MM.1S (cell line): ENCODE results near the gene CDK5RAP3.

Experiments
- DNase-seq: peaks from one replicate; pipeline ENCODE4 v3.0.0-alpha.2; 2015
- H2AFZ ChIP-seq: fragments of 300-600 bp; sonication (generic); 2 replicates; pipeline ENCODE4 v1.6.0; 2016; ENCODE audit warnings: antibody characterized with exemption, low read length
- H3F3A ChIP-seq: fragments of 300-600 bp; sonication (generic); 2 replicates; pipeline ENCODE4 v1.6.1; 2016; ENCODE audit warnings: mild to moderate bottlenecking, antibody characterized with exemption, low read length, moderate library complexity, mixed read lengths; ENCODE audit not compliant: insufficient read depth
- H3K27ac ChIP-seq: fragments of 300-600 bp; sonication (generic); 2 replicates; pipeline ENCODE4 v1.5.1; 2016; ENCODE audit warnings: mild to moderate bottlenecking, low read length
- H3K27me3 ChIP-seq: fragments of 300-600 bp; sonication (generic); replicated peaks from 2 replicates; pipeline ENCODE4 v1.6.0; 2016; ENCODE audit warnings: low read length; ENCODE audit not compliant: insufficient read depth
- H3K36me3 ChIP-seq: fragments of 300-600 bp; sonication (generic); replicated peaks from 2 replicates; pipeline ENCODE4 v1.6.1; 2016; ENCODE audit warnings: mild to moderate bottlenecking, low read length, mixed read lengths; ENCODE audit not compliant: insufficient read depth
- H3K4me1 ChIP-seq: fragments of 300-600 bp; sonication (generic); 2 replicates; pipeline ENCODE4 v1.6.1; 2016; ENCODE audit warnings: low read length, mixed read lengths
- H3K4me2 ChIP-seq: fragments of 300-600 bp; sonication (generic); 2 replicates; pipeline ENCODE4 v1.6.0; 2016; ENCODE audit warnings: low read depth, low read length
- H3K4me3 ChIP-seq: fragments of 300-600 bp; sonication (generic); 2 replicates; pipeline ENCODE4 v1.5.1; 2016; ENCODE audit warnings: low read length, mixed read lengths
- H3K79me2 ChIP-seq: fragments of 300-600 bp; sonication (generic); 2 replicates; pipeline ENCODE4 v1.6.1; 2016; ENCODE audit warnings: mixed run types, low read length, mixed read lengths
- H3K9ac ChIP-seq: fragments of 300-600 bp; sonication (generic); 2 replicates; pipeline ENCODE4 v1.6.1; 2016; ENCODE audit warnings: low read length, mixed read lengths
- H3K9me2 ChIP-seq: fragments of 300-600 bp; sonication (generic); replicated peaks from 2 replicates; pipeline ENCODE4 v1.6.1; 2016; ENCODE audit warnings: mild to moderate bottlenecking, low read length, mixed read lengths; ENCODE audit not compliant: insufficient read depth
- H3K9me3 ChIP-seq: fragments of 300-600 bp; sonication (generic); replicated peaks from 2 replicates; pipeline ENCODE4 v1.6.1; 2016; ENCODE audit warnings: mild to moderate bottlenecking, low read length, mixed read lengths; ENCODE audit not compliant: insufficient read depth
- H4K20me1 ChIP-seq: fragments of 300-600 bp; sonication (generic); 2 replicates; pipeline ENCODE4 v1.6.1; 2016; ENCODE audit warnings: mild to moderate bottlenecking, low read length, moderate library complexity, mixed read lengths; ENCODE audit not compliant: insufficient read depth
- EZH2 ChIP-seq: fragments of 300-600 bp; sonication (generic); optimal IDR thresholded peaks from 2 replicates; pipeline ENCODE3; 2017; ENCODE audit warnings: low read depth, mild to moderate bottlenecking, antibody characterized with exemption, low read length, mixed read lengths
- EZH2phosphoT487 ChIP-seq: fragments of 300-600 bp; sonication (generic); IDR thresholded peaks from 2 replicates; pipeline ENCODE4 v1.6.1; 2018; ENCODE audit warnings: antibody characterized with exemption, low read length
- TF ChIP-seq, protein P1 (sequence below): fragments of 300-600 bp; sonication (generic); IDR thresholded peaks from 2 replicates; pipeline ENCODE4 v1.5.1; 2016; ENCODE audit warnings: antibody characterized with exemption, low read length, mixed read lengths

CDK5RAP3 gene

DNA sequence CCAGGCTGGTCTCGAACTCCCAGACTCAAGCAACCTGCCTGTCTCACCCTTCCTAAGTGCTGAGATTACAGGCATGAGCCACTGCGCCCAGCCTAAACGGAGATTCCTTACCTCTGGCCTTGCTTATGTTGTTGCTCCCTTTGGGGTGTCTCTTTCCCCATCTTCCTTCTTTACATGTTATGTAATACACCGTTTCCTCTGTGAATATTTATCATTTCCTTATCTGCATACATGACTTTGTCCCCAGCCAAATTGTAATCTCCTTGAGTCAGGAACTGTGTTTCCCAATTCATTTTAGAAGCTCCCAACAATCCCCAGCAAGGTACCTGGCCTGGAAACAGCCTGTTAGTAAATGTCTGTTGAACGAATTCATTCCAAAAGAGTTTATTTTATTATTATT is 51.0 kb downstream of the CDK5RAP3 start:
- no peak for DNase-seq
- no peaks in the 10 kb centered on the region for H3K79me2 ChIP-seq
- TF ChIP-seq EZH2phosphoT487 (no peak), EZH2 (no peak)
- TF ChIP-seq, protein P1, sequence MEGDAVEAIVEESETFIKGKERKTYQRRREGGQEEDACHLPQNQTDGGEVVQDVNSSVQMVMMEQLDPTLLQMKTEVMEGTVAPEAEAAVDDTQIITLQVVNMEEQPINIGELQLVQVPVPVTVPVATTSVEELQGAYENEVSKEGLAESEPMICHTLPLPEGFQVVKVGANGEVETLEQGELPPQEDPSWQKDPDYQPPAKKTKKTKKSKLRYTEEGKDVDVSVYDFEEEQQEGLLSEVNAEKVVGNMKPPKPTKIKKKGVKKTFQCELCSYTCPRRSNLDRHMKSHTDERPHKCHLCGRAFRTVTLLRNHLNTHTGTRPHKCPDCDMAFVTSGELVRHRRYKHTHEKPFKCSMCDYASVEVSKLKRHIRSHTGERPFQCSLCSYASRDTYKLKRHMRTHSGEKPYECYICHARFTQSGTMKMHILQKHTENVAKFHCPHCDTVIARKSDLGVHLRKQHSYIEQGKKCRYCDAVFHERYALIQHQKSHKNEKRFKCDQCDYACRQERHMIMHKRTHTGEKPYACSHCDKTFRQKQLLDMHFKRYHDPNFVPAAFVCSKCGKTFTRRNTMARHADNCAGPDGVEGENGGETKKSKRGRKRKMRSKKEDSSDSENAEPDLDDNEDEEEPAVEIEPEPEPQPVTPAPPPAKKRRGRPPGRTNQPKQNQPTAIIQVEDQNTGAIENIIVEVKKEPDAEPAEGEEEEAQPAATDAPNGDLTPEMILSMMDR, result no peak
- H3K4me2 ChIP-seq, result no peak overlapping the region
- H3K4me1 ChIP-seq, result peaks cover 21% of the 10 kb centered on the region
- no peak overlapping the region for H3K27ac ChIP-seq
- H3F3A ChIP-seq, result peaks cover 28% of the 10 kb centered on the region
- no peak overlapping the region for H3K4me3 ChIP-seq
- H3K27me3 ChIP-seq, result no peaks in the 10 kb centered on the region
- H2AFZ ChIP-seq, result no peak overlapping the region
- no peaks in the 10 kb centered on the region for H3K9me2 ChIP-seq
- H4K20me1 ChIP-seq, result no peaks in the 10 kb centered on the region
- H3K9me3 ChIP-seq, result no peaks in the 10 kb centered on the region
- no peak overlapping the region for H3K9ac ChIP-seq
- H3K36me3 ChIP-seq, result no peaks in the 10 kb centered on the region

DNA sequence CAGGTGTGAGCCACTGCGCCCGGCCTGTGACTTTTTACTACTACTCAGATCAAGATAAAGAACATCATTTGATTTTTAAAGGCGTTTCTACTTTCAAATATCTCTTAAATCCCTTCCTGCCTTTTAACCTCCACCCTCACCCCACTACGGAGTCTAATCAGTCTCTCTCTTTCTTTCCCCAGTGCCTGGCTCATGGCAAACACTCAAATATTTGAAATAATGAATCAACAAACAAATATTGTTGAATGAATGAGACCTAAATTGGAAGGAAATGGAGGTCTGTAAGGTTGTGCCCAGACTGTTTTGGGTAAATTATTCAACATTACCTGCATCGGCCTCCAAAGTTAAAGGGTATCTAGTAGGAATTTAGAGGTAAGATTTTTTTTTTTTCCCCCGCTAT is 52.0 kb downstream of the CDK5RAP3 start:
- peak overlapping the region; percentile 57; the same call in 1 of the 2 replicates for H3K4me3 ChIP-seq
- H3K79me2 ChIP-seq, result no peaks in the 10 kb centered on the region
- no peak overlapping the region for H3K27ac ChIP-seq
- no peaks in the 10 kb centered on the region for H3K9me3 ChIP-seq
- no peaks in the 10 kb centered on the region for H3K36me3 ChIP-seq
- DNase-seq, result no peak
- TF ChIP-seq, protein P1, result no peak
- no peak for TF ChIP-seq EZH2
- no peak for TF ChIP-seq EZH2phosphoT487
- H3K27me3 ChIP-seq, result no peaks in the 10 kb centered on the region
- peak overlapping the region; percentile 82 for H2AFZ ChIP-seq
- no peaks in the 10 kb centered on the region for H3K9me2 ChIP-seq
- peaks cover 21% of the 10 kb centered on the region for H3K4me1 ChIP-seq
- no peaks in the 10 kb centered on the region for H4K20me1 ChIP-seq
- no peak overlapping the region for H3K9ac ChIP-seq
- H3F3A ChIP-seq, result peaks cover 21% of the 10 kb centered on the region
- H3K4me2 ChIP-seq, result peak overlapping the region; percentile 95; the same call in 1 of the 2 replicates

DNA sequence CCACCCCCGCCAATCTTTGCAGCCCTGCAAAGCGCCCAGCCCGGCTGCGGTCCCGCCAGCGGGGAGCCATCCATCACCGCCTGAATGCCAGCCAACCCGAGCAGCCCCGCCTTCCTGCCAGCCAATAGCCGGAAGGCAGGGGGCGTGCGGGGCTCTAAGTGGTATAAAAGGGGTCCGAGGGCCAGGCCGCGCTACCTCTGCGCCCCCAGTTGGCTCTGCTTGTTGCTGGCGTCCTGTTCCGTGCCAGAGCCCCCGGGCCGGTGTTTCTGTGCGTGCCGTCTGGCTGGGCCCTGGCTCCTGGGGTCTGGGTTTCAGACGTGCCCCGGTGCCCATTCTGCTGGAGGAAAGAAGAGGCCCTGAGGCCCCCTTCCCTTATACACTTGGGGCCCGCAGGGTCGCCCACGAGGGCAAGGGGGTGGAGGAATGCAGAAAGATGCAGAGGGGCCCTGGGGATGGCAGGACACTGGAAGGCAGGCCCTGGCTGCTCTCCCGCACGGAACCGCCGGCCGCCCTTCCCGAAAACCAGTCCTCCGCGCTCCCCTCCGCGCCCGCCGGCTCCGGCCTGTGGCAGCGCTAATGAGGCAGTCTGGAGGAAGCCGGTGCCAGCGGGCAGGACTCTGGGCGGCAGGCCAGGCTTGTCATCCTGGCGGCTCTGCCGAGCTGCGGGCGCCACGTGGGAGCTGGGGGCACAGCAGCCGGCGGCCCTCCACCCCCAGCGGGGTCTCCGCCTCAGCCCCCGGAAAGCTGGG is 52.7 kb downstream of the CDK5RAP3 start:
- peak overlapping the region; percentile 95 for H3K4me2 ChIP-seq
- peak; percentile 69 for DNase-seq
- no peaks in the 10 kb centered on the region for H3K79me2 ChIP-seq
- peaks cover 17% of the 10 kb centered on the region for H3K4me1 ChIP-seq
- H3K27ac ChIP-seq, result no peak overlapping the region
- H2AFZ ChIP-seq, result peak overlapping the region; percentile 82
- H3F3A ChIP-seq, result peaks cover 21% of the 10 kb centered on the region
- H3K9me3 ChIP-seq, result no peaks in the 10 kb centered on the region
- TF ChIP-seq EZH2phosphoT487 (no peak), EZH2 (no peak)
- TF ChIP-seq, protein P1, result peak; percentile 9; the same call in 1 of the 2 replicates
- no peaks in the 10 kb centered on the region for H3K27me3 ChIP-seq
- peak overlapping the region; percentile 30; the same call in 1 of the 2 replicates for H3K9ac ChIP-seq
- H4K20me1 ChIP-seq, result no peaks in the 10 kb centered on the region
- H3K36me3 ChIP-seq, result no peaks in the 10 kb centered on the region
- H3K4me3 ChIP-seq, result peak overlapping the region; percentile 57
- H3K9me2 ChIP-seq, result no peaks in the 10 kb centered on the region
